K562 (cell line): ENCODE data around the gene FUCA1. TPM values are rescaled to one million over a fixed set of nuclear protein-coding genes. Genes with fewer than 3 reads are reported as not detected.

ENCODE experiments used
- CBFA2T3 ChIP-seq: fragments of 450-650 bp; IDR thresholded peaks from 2 replicates; pipeline ENCODE4 v1.6.1; 2017
- KAT8 ChIP-seq: fragments of 450-650 bp; IDR thresholded peaks from 2 replicates; pipeline ENCODE4 v1.6.1; 2016; ENCODE audit warnings: low read depth, mild to moderate bottlenecking
- MIER1 ChIP-seq: fragments of 450-650 bp; IDR thresholded peaks from 2 replicates; pipeline ENCODE4 v1.6.1; 2016; ENCODE audit warnings: antibody characterized with exemption, mild to moderate bottlenecking, low read depth
- MYNN ChIP-seq, 2 experiments: sonication (generic); formaldehyde crosslinking in 1 of 2; IDR thresholded peaks; 2 replicates each; pipeline versions ENCODE4 v1.5.0 to v1.6.1; 2016 to 2020; ENCODE audit warnings: antibody characterized with exemption in 1 of 2, missing genetic modification reagents in 1 of 2
- NR3C1 ChIP-seq: sonication (generic); formaldehyde crosslinking; IDR thresholded peaks from 2 replicates; pipeline ENCODE4 v1.8.1; 2022; ENCODE audit warnings: missing genetic modification reagents
- PHB ChIP-seq: fragments of 250-450 bp; sonication (Bioruptor Pico); IDR thresholded peaks from 2 replicates; pipeline ENCODE4 v1.5.0; 2021
- REST ChIP-seq, 2 experiments: fragments of 450-650 bp; formaldehyde crosslinking in 1 of 2; IDR thresholded peaks; 2 replicates each; pipeline versions ENCODE4 v1.4.0 to v1.6.1; 2014 to 2020; ENCODE audit warnings: mild to moderate bottlenecking in 2 of 2, borderline replicate concordance in 1 of 2, low read depth in 1 of 2
- SRSF7 ChIP-seq: fragments of 200-400 bp; formaldehyde crosslinking; optimal IDR thresholded peaks from 2 replicates; pipeline ENCODE3; 2017; ENCODE audit warnings: mild to moderate bottlenecking, low read depth, low read length
- ZBED1 ChIP-seq: IDR thresholded peaks from 2 replicates; pipeline ENCODE4 v1.6.1; 2014
- ZBTB7A ChIP-seq: IDR thresholded peaks from 2 replicates; pipeline ENCODE4 v1.6.1; 2011; ENCODE audit warnings: low read depth, mild to moderate bottlenecking, low read length, moderate library complexity, borderline replicate concordance; ENCODE audit not compliant: control insufficient read depth
- ZNF57 ChIP-seq: fragments of 450-650 bp; formaldehyde crosslinking; IDR thresholded peaks from 2 replicates; pipeline ENCODE4 v1.4.0; 2020; ENCODE audit warnings: mild to moderate bottlenecking, moderate library complexity
- polyA plus RNA-seq, 8 experiments: library from polyadenylated mRNA; depleted of rRNA in 4 of 8; stranded (reverse) in 5 of 8; unstranded in 3 of 8; fragments of >200 nt; fragmentation: Nextera tagmentation in 2 of 8; fragmentation: Illumina TruSeq in 1 of 8; extraction: Ambion mirVana in 2 of 8; extraction: Trizol in 1 of 8; gene quantifications; 2 replicates each; pipeline versions ENCODE4 v1.2.1 to v1.2.3, GENCODE V29; 2011 to 2014; ENCODE audit warnings: inconsistent platforms in 1 of 8, missing spikeins in 1 of 8
- total RNA-seq, 7 experiments: library from RNA; depleted of rRNA in 6 of 7; stranded (reverse); fragments of >200 nt in 6 of 7; fragmentation: Illumina TruSeq in 2 of 7; extraction: Trizol in 2 of 7; gene quantifications; 2 replicates each; pipeline versions ENCODE4 v1.2.1 to v1.2.3, GENCODE V29; 2011 to 2021; ENCODE audit warnings: low replicate concordance in 1 of 7
- TF ChIP-seq, protein P1 (sequence below), 3 experiments: fragments of 200-800 bp in 1 of 3; fragments of 250-450 bp in 1 of 3; fragments of 450-650 bp in 1 of 3; sonication (Bioruptor Pico) in 1 of 3; sonication (Bioruptor generic) in 1 of 3; formaldehyde crosslinking in 1 of 3; IDR thresholded peaks; 2 replicates each; pipeline versions ENCODE4 v1.6.1 to v1.8.0; 2016 to 2022; ENCODE audit warnings: mild to moderate bottlenecking in 2 of 3, missing genetic modification characterization in 2 of 3, missing compliant biosample characterization in 1 of 3, moderate library complexity in 1 of 3
- TF ChIP-seq, protein P2 (sequence below): fragments of 450-650 bp; IDR thresholded peaks from one replicate; pipeline ENCODE4 v1.6.1; 2018; ENCODE audit warnings: mild to moderate bottlenecking, moderate library complexity; ENCODE audit not compliant: partially characterized antibody

FUCA1 gene
- total and polyA plus RNA-seq, 9 of the 15 experiments (the other 6 are each of a cell fraction or from before 2014, with no cell fraction given), result 7.0 to 20.5 (median 13.5) TPM

DNA sequence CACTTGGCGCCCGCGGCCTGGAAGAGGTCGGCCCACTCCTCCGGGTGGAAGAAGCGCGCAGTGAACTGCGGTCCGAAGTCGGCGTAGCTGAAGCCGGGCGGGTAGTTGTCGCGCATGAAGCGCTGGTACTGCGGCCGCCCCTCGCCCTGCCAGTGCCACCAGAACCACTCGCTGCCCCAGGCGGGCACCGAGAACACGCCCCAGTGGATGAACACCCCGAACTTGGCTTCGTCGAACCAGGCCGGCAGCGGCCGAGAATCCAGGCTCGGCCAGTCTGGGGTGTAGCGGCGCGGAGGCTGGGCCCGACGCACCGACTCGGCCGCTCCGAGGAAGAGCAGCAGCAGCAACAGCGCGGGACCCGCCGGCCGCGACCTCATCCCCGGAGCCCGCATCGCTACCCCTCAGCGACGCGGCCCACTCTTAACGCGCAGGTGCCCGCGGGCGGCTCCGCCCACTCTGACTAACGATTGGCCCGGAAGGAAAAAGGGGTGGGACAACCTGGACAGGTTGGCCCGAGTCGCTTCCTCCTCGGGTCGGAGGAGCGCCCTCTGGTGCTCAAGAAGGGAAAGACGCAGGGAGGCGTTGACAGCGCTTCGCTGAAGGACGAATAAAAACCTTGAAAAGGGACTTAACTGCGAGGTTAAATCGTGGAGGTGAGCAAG lies at the start of gene FUCA1 (continued):
- TF ChIP-seq, protein P1, sequence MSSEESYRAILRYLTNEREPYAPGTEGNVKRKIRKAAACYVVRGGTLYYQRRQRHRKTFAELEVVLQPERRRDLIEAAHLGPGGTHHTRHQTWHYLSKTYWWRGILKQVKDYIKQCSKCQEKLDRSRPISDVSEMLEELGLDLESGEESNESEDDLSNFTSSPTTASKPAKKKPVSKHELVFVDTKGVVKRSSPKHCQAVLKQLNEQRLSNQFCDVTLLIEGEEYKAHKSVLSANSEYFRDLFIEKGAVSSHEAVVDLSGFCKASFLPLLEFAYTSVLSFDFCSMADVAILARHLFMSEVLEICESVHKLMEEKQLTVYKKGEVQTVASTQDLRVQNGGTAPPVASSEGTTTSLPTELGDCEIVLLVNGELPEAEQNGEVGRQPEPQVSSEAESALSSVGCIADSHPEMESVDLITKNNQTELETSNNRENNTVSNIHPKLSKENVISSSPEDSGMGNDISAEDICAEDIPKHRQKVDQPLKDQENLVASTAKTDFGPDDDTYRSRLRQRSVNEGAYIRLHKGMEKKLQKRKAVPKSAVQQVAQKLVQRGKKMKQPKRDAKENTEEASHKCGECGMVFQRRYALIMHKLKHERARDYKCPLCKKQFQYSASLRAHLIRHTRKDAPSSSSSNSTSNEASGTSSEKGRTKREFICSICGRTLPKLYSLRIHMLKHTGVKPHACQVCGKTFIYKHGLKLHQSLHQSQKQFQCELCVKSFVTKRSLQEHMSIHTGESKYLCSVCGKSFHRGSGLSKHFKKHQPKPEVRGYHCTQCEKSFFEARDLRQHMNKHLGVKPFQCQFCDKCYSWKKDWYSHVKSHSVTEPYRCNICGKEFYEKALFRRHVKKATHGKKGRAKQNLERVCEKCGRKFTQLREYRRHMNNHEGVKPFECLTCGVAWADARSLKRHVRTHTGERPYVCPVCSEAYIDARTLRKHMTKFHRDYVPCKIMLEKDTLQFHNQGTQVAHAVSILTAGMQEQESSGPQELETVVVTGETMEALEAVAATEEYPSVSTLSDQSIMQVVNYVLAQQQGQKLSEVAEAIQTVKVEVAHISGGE (CRISPR knock-in tag; IDR thresholded peaks at IDR 0.05), result peak in 1 of 3 experiments; percentile 71; a peak in 2 of 6 replicates
- TF ChIP-seq MIER1 (no peak), MYNN (IDR thresholded peaks at IDR 0.05) (peak; percentile 30; the same call in 1 of the 2 replicates), MYNN (CRISPR knock-in tag; IDR thresholded peaks at IDR 0.05) (no peak), SRSF7 (no peak), NR3C1 (CRISPR knock-in tag) (no peak; the same call in 1 of the 2 replicates), ZBTB7A (peak; percentile 23; the same call in 1 of the 2 replicates), PHB (CRISPR knock-in tag) (0 out of 2 replicates have a peak, but pooled peaks have one; percentile 88), REST (IDR thresholded peaks at IDR 0.05; ENCODE audit: borderline replicate concordance) (peak; percentile 72; the same call in 1 of the 2 replicates), REST (CRISPR knock-in tag; IDR thresholded peaks at IDR 0.05; ENCODE audit: low read depth) (no peak), CBFA2T3 (no peak), ZNF57 (CRISPR knock-in tag) (no peak), KAT8 (no peak), ZBED1 (0 out of 2 replicates have a peak, but pooled peaks have one; percentile 33)
- TF ChIP-seq, protein P2, sequence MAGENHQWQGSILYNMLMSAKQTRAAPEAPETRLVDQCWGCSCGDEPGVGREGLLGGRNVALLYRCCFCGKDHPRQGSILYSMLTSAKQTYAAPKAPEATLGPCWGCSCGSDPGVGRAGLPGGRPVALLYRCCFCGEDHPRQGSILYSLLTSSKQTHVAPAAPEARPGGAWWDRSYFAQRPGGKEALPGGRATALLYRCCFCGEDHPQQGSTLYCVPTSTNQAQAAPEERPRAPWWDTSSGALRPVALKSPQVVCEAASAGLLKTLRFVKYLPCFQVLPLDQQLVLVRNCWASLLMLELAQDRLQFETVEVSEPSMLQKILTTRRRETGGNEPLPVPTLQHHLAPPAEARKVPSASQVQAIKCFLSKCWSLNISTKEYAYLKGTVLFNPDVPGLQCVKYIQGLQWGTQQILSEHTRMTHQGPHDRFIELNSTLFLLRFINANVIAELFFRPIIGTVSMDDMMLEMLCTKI, result no peak
